Thyroid gland (tissue), 4 donors: ENCODE results near the gene SH3BP1. TPM values are rescaled to one million over a fixed set of nuclear protein-coding genes. Genes with fewer than 3 reads are reported as not detected.
A peak's percentile ranks its signal among the peaks of the same experiment; 100 is the strongest.
"Not testable (repeated sequence)": the region's sequence is repeated elsewhere in the genome, so short reads cannot be mapped to it uniquely, and the experiment has no call there.

Experiments
- DNase-seq, 2 donors: peaks; one replicate each; pipeline ENCODE4 v3.0.0-alpha.2; 2019
- H3K27ac ChIP-seq, 3 donors: fragments of 200-600 bp; sonication (generic); 1 replicate in 2 of 3; 2 replicates in 1 of 3; pipeline ENCODE4 v1.5.1; 2016 to 2019; ENCODE audit warnings: mild to moderate bottlenecking in 1 of 3, moderate library complexity in 1 of 3
- H3K27me3 ChIP-seq: fragments of 200-600 bp; sonication (generic); one replicate; pipeline ENCODE4 v1.5.1; 2019
- H3K36me3 ChIP-seq, 2 donors: fragments of 200-600 bp; sonication (generic); one replicate each; pipeline ENCODE4 v1.5.1; 2016 to 2019
- H3K4me1 ChIP-seq, 2 donors: fragments of 200-600 bp; sonication (generic); one replicate each; pipeline ENCODE4 v1.5.1; 2017 to 2019
- H3K4me3 ChIP-seq, 3 donors: fragments of 200-600 bp; sonication (generic); replicated peaks in 1 of 3; 1 replicate in 2 of 3; 2 replicates in 1 of 3; pipeline ENCODE4 v1.5.1; 2016; ENCODE audit warnings: mild to moderate bottlenecking in 1 of 3
- H3K9me3 ChIP-seq: fragments of 200-600 bp; sonication (generic); one replicate; pipeline ENCODE4 v1.5.1; 2017
- POLR2A ChIP-seq, 2 donors: fragments of 450-650 bp; IDR thresholded peaks; one replicate each; pipeline ENCODE4 v1.6.1; 2017; ENCODE audit warnings: antibody characterized with exemption in 2 of 2, mild to moderate bottlenecking in 2 of 2, moderate library complexity in 1 of 2
- WGBS, 2 donors: methylation state at CpG; one replicate each; pipeline ENCODE4 v1.1.5; 2017; 5-methylcytosine and 5-hydroxymethylcytosine counted together
- intact Hi-C: fragments of 100-400 bp; cut with DNase I; formaldehyde crosslinking; loops from one replicate; pipeline ENCODE4 v1.15.1; 2023
- total RNA-seq, 4 donors: library from RNA; depleted of rRNA; stranded (reverse); fragments of >200 nt; gene quantifications; one replicate each; pipeline ENCODE4 v1.2.3, GENCODE V29; 2016
- TF ChIP-seq, protein P1 (sequence below), 6 experiments: fragments of 200-600 bp in 3 of 6; fragments of 450-650 bp in 3 of 6; sonication (generic) in 3 of 6; IDR thresholded peaks; one replicate each; pipeline ENCODE4 v1.5.1; 2016 to 2019; ENCODE audit warnings: antibody characterized with exemption in 6 of 6, mild to moderate bottlenecking in 2 of 6, inconsistent platforms in 1 of 6, moderate library complexity in 1 of 6

Gene SH3BP1
- total RNA-seq, 4 donors from 2014 or later = 0.81 to 10.1 (median 3.3) TPM

DNA sequence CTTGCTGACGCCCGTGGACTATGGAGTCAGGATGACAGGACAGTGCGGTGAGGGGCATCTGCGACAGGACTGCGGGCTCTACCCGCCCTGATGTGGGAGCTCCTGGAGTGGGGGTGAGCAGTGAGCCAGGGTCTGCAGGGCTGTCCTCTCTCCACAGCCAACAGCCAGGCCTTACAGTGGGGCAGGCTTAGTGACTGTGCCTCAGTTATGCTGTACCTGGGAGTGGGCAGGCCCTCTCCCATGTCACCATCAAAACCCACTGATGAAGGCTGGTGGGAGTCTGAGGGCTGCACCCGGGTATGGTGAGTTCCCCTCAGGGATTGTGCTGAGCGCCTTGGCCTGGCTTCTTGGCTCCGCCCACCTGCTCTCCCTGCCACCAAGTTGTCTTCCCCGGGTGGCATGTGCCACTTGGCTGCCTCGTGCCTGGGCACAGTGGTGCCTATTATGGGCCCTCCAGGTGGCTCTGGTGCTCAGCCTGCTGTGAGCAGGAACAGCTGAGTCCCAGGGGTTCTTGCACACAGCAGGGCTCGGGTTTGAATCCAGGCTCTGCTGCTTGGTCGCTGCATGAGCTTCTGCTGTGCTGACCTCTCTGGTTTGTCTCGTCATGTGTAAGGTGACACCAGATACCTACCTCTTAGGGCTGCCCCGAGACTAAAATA is 53.3 kb downstream of the SH3BP1 start:
- Histone ChIP-seq H3K27me3 (no peaks in the 10 kb centered on the region), H3K9me3 (no peaks in the 10 kb centered on the region), H3K36me3 (peaks cover 35 to 38% of the 10 kb centered on the region in 2 donors), H3K4me1 (peaks cover 4 to 12% of the 10 kb centered on the region in 2 donors), H3K4me3 (no peak overlapping the region), H3K27ac (no peak overlapping the region)
- WGBS, 2 donors = 90 to 93% methylated on average over 10 of the region's 15 CpGs
- no peak for TF ChIP-seq POLR2A (IDR thresholded peaks at IDR 0.05)
- TF ChIP-seq, protein P1, sequence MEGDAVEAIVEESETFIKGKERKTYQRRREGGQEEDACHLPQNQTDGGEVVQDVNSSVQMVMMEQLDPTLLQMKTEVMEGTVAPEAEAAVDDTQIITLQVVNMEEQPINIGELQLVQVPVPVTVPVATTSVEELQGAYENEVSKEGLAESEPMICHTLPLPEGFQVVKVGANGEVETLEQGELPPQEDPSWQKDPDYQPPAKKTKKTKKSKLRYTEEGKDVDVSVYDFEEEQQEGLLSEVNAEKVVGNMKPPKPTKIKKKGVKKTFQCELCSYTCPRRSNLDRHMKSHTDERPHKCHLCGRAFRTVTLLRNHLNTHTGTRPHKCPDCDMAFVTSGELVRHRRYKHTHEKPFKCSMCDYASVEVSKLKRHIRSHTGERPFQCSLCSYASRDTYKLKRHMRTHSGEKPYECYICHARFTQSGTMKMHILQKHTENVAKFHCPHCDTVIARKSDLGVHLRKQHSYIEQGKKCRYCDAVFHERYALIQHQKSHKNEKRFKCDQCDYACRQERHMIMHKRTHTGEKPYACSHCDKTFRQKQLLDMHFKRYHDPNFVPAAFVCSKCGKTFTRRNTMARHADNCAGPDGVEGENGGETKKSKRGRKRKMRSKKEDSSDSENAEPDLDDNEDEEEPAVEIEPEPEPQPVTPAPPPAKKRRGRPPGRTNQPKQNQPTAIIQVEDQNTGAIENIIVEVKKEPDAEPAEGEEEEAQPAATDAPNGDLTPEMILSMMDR (IDR thresholded peaks at IDR 0.05) = no peak
- intact Hi-C loops = no loop called here
- DNase-seq = no peak

DNA sequence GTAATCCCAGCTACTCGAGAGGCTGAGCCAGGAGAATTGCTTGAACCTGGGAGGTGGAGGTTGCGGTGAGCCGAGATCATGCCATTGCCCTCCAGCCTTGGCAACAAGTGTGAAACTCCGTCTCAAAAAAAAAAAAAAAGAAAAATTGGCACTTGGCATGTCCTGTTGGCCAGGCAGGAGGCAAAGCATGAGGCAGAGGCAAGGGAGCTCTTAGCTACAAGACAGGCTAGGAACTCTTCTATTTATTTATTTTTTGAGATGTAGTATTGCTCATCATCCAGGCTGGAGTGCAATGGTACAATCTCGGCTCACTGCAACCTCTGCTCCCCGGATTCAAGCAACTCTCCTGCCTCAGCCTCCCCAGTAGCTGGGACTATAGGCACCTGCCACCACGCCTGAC is 54.7 kb downstream of the SH3BP1 start:
- DNase-seq, H3K4me1 ChIP-seq, intact Hi-C loops, H3K27me3 ChIP-seq, H3K4me3 ChIP-seq, H3K27ac ChIP-seq, H3K9me3 ChIP-seq: not testable (repeated sequence)
- peaks cover 32 to 33% of the 10 kb centered on the region in 2 donors for H3K36me3 ChIP-seq
- WGBS, 2 donors = 94 to 96% methylated on average over 7 of the region's 7 CpGs

DNA sequence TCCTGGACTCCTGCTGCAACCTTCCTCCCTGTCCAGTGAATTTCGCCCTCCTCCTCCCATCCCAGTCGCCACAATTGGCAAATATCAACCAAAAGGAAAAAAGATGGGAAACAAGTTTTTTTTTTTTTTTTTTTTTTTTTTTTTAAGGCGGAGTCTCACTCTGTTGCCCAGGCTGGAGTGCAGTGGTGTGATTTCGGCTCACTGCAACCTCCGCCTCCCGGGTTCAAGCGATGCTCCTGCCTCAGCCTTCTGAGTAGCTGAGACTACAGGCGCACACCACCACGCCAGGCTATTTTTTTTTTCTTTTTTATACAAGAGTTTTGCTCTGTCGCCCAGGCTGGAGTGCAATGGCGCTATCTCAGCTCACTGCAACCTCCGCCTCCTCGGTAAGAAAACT is 56.8 kb downstream of the SH3BP1 start:
- H3K27me3 ChIP-seq, H3K9me3 ChIP-seq, H3K4me1 ChIP-seq, DNase-seq, H3K4me3 ChIP-seq, H3K27ac ChIP-seq: not testable (repeated sequence)
- peaks cover 20 to 23% of the 10 kb centered on the region in 2 donors for H3K36me3 ChIP-seq
- intact Hi-C loops = loop anchor here (5.0 kb wide), 1 partner anchor 41 kb away; no protein-coding TSS in a partner anchor
- 36 to 37% methylated on average over 13 of the region's 13 CpGs for WGBS, 2 donors

DNA sequence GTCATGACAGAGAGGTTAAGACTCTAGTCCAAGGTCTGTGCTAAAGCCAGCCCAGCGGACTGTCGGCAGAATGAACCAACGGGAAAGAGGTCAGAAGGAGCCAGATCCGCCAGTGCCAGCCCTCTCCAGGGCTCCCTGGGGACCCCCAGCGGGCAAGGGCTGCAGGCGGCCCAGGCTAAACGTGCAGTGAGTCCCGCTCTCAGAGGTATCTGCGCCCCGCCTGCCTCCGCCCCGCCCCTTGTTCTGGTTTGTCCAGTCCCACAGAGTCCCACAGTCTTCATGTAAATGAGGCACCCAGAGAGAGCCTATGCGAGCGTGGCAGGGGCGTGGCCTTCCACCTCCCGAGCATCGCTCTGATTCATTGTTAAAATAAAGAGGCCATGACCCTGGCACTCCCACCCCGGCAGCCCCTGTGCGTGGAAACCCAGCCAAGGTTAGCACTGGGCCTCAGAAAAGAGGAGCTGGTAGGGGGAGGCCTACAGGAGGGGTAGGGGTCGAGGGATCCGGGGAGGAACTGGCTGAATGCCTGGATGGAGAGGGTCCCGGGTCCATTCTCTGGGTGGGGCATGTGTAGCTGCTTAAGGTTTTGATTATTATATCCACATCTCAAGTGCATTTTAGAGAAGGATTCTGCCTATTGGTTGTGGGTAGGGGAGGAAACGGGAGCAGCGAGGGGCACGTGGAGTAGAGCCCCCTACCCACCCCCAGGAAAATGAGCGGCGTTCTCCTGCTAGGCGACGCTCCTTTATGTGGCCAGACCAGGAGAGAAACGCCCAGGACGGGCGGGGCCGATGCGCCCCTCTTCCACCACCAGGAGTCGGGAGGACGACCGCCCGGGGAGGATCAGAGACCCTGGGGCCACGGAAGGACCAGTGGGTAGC is 57.4 kb downstream of the SH3BP1 start, which contains the start of gene TRIOBP:
Gene TRIOBP (plus strand): TSS at position 392 of the 881 bp plus-strand sequence. CDS start 4,318 bp downstream, outside the sequence.
- intact Hi-C loops = loop anchor here (5.0 kb wide), 1 partner anchor 40 kb away; no protein-coding TSS in a partner anchor
- 15 to 18% methylated on average over 18 to 24 of the region's 39 CpGs for WGBS, 2 donors
- peak; percentile 98 to 100 for DNase-seq
- peaks cover 13 to 18% of the 10 kb centered on the region in 2 donors for H3K36me3 ChIP-seq
- no peaks in the 10 kb centered on the region for H3K27me3 ChIP-seq
- no peaks in the 10 kb centered on the region for H3K9me3 ChIP-seq
- peak within 1 kb of the TSS in 1 of 3 donors; percentile 5 for H3K27ac ChIP-seq
- H3K4me1 ChIP-seq = peaks cover 10% of the 10 kb centered on the region in 2 donors
- TF ChIP-seq POLR2A (IDR thresholded peaks at IDR 0.05) = peak in 1 of 2 donors; percentile 29
- TF ChIP-seq, protein P1 (IDR thresholded peaks at IDR 0.05) = peak in 5 of 6 experiments; percentile 24 to 64 (median 55)
- no peak within 1 kb of the TSS for H3K4me3 ChIP-seq

DNA sequence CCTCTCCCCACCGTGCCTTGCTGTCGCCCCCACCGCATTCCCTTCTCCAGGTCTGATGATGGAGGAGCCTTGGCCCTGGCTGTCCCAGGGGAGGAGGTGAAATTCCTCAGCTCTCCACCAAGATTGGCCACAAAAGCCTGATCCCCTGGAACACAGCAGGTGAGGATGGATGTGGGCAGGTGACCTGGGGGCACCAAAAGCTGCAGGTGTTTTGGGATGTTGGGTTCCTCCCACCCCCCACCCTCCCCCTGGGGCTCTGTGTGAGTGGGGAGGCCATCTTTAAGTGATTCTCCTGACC is 58.0 kb downstream of the SH3BP1 start:
- TF ChIP-seq, protein P1 (IDR thresholded peaks at IDR 0.05) = no peak
- no peak for TF ChIP-seq POLR2A (IDR thresholded peaks at IDR 0.05)
- intact Hi-C loops = loop anchor here (5.0 kb wide), 1 partner anchor 40 kb away; no protein-coding TSS in a partner anchor
- H3K27ac ChIP-seq = peak overlapping the region in 1 of 3 donors; percentile 5
- WGBS, 2 donors = no CpG with 5 or more reads among the region's 3 CpGs
- no peak for DNase-seq
- H3K27me3 ChIP-seq = no peaks in the 10 kb centered on the region
- H3K4me3 ChIP-seq = no peak overlapping the region
- peaks cover 9 to 13% of the 10 kb centered on the region in 2 donors for H3K36me3 ChIP-seq
- no peaks in the 10 kb centered on the region for H3K9me3 ChIP-seq
- H3K4me1 ChIP-seq = peaks cover 10% of the 10 kb centered on the region in 2 donors
